B cell (primary cell): ENCODE measurements around the gene AGT. TPM values are rescaled to one million over a fixed set of nuclear protein-coding genes. Genes with fewer than 3 reads are reported as not detected.

Experiments used
- ATAC-seq: fragments of 200-7000 bp; cut with Tn5 transposase; one replicate; pipeline ENCODE4 v1.10.0; 2021; ENCODE audit warnings: low read depth, mild to moderate bottlenecking, moderate number of reproducible peaks, moderate library complexity
- CTCF ChIA-PET: fragments of 350-600 bp; sonication (Branson Sonifier 250); formaldehyde crosslinking; loops from one replicate; lab custom pipeline; 2021; ENCODE audit warnings: antibody characterized with exemption, inconsistent platforms; lab: Charles Lee
- POLR2A ChIA-PET: fragments of 350-600 bp; sonication (Branson Sonifier 250); formaldehyde crosslinking; loops from one replicate; lab custom pipeline; 2021; ENCODE audit warnings: antibody characterized with exemption; lab: Charles Lee
- DNase-seq: peaks from one replicate; pipeline ENCODE4 v3.0.0; 2013
- H2AFZ ChIP-seq: 2 replicates; pipeline ENCODE4 v1.6.1; 2012; ENCODE audit warnings: mild to moderate bottlenecking, low read depth, low read length; ENCODE audit not compliant: insufficient read depth, poor library complexity, severe bottlenecking
- H3K27ac ChIP-seq, 2 donors: 1 replicate in 1 of 2; 2 replicates in 1 of 2; pipeline ENCODE4 v1.5.1; 2012 to 2013; ENCODE audit warnings: low read length in 2 of 2, mild to moderate bottlenecking in 2 of 2, moderate library complexity in 1 of 2
- H3K27me3 ChIP-seq, 4 experiments: fragments of 200-600 bp in 1 of 4; sonication (generic) in 1 of 4; replicated peaks in 1 of 4; 1 replicate in 2 of 4; 2 replicates in 2 of 4; pipeline versions ENCODE4 v1.6.1 to v1.7.0; 2013 to 2016; ENCODE audit warnings: low read length in 3 of 4, mild to moderate bottlenecking in 2 of 4, mixed read lengths in 1 of 4, moderate library complexity in 1 of 4; ENCODE audit not compliant: insufficient read depth in 4 of 4, control insufficient read depth in 3 of 4; ENCODE audit errors: control extremely low read depth in 1 of 4
- H3K36me3 ChIP-seq, 2 experiments: replicated peaks in 1 of 2; 1 replicate in 1 of 2; 2 replicates in 1 of 2; pipeline versions ENCODE4 v1.6.1 to v1.7.1; 2013; ENCODE audit warnings: low read length in 1 of 2; ENCODE audit not compliant: insufficient read depth in 2 of 2, control insufficient read depth in 1 of 2; ENCODE audit errors: control extremely low read depth in 1 of 2, extremely low read depth in 1 of 2
- H3K4me1 ChIP-seq, 2 donors: fragments of 200-600 bp in 1 of 2; sonication (generic) in 1 of 2; 1 replicate in 1 of 2; 2 replicates in 1 of 2; pipeline versions ENCODE4 v1.5.1 to v1.6.1; 2013 to 2017; ENCODE audit warnings: low read length in 2 of 2; ENCODE audit not compliant: control insufficient read depth in 2 of 2, insufficient read depth in 2 of 2
- H3K4me2 ChIP-seq: replicated peaks from 2 replicates; pipeline ENCODE3; 2012; ENCODE audit warnings: mild to moderate bottlenecking, low read depth, low read length; ENCODE audit not compliant: poor library complexity, severe bottlenecking
- H3K4me3 ChIP-seq, 5 experiments: fragments of 200-600 bp in 1 of 5; sonication (generic) in 1 of 5; 1 replicate in 3 of 5; 2 replicates in 2 of 5; pipeline versions ENCODE4 v1.5.1 to v1.7.0; 2011 to 2016; ENCODE audit warnings: low read length in 4 of 5, mild to moderate bottlenecking in 4 of 5, low read depth in 2 of 5, control low read depth in 1 of 5, moderate library complexity in 1 of 5; ENCODE audit not compliant: insufficient read depth in 1 of 5; ENCODE audit errors: control extremely low read depth in 1 of 5, extremely low read depth in 1 of 5
- H3K79me2 ChIP-seq: fragments of 200-600 bp; sonication (generic); one replicate; pipeline ENCODE4 v1.6.0; 2016; ENCODE audit warnings: low read length; ENCODE audit not compliant: control insufficient read depth, insufficient read depth
- H3K9ac ChIP-seq: fragments of 200-600 bp; sonication (generic); 2 replicates; pipeline ENCODE4 v1.6.1; 2017; ENCODE audit warnings: mild to moderate bottlenecking, low read length, moderate library complexity
- H3K9me3 ChIP-seq, 3 donors: one replicate each; pipeline versions ENCODE4 v1.6.1 to v1.7.1; 2013; ENCODE audit warnings: low read length in 2 of 3; ENCODE audit not compliant: control insufficient read depth in 2 of 3, insufficient read depth in 1 of 3; ENCODE audit errors: control extremely low read depth in 1 of 3
- H4K20me1 ChIP-seq: 2 replicates; pipeline ENCODE4 v1.6.0; 2012; ENCODE audit warnings: mild to moderate bottlenecking, low read length; ENCODE audit not compliant: insufficient read depth, control insufficient read depth, poor library complexity, severe bottlenecking
- H3K27ac Mint-ChIP-seq: one replicate; pipeline ENCODE4 v1.8.0; 2021; ENCODE audit warnings: mixed read lengths
- H3K27me3 Mint-ChIP-seq: one replicate; pipeline ENCODE4 v1.8.0; 2021; ENCODE audit warnings: mixed read lengths
- H3K4me1 Mint-ChIP-seq: one replicate; pipeline ENCODE4 v1.8.0; 2021; ENCODE audit warnings: mixed read lengths
- H3K4me3 Mint-ChIP-seq: one replicate; pipeline ENCODE4 v1.8.0; 2021; ENCODE audit warnings: mixed read lengths
- H3K9me3 Mint-ChIP-seq: one replicate; pipeline ENCODE4 v1.8.0; 2022; ENCODE audit warnings: mixed read lengths; ENCODE audit not compliant: insufficient read depth
- CTCF ChIP-seq: fragments of 200-600 bp; IDR thresholded peaks from one replicate; pipeline ENCODE4 v1.8.0; 2022; ENCODE audit warnings: antibody characterized with exemption, mild to moderate bottlenecking
- EZH2 ChIP-seq: IDR thresholded peaks from 2 replicates; pipeline ENCODE4 v1.6.1; 2012; ENCODE audit warnings: borderline replicate concordance, low read depth, mild to moderate bottlenecking, moderate library complexity, low read length; ENCODE audit not compliant: insufficient read depth, poor library complexity, severe bottlenecking
- WGBS: methylation state at CpG from one replicate; pipeline ENCODE4 v1.1.5; 2013; ENCODE audit warnings: missing lambda C conversion rate; ENCODE audit not compliant: insufficient coverage; 5-methylcytosine and 5-hydroxymethylcytosine counted together
- intact Hi-C: fragments of 100-400 bp; cut with micrococcal nuclease; formaldehyde crosslinking; loops from one replicate; pipeline ENCODE4 v1.10.0; 2022
- polyA plus RNA-seq: library from polyadenylated mRNA; depleted of rRNA; stranded (reverse); fragments of >200 nt; gene quantifications from 2 replicates; pipeline ENCODE4 v1.2.3, GENCODE V29; 2012
- total RNA-seq, 2 donors: library from RNA; stranded (reverse); fragments of 120-200 nt in 1 of 2; gene quantifications; 1 replicate in 1 of 2; 2 replicates in 1 of 2; pipeline versions ENCODE4 v1.2.3 to v1.2.4, GENCODE V29; 2013 to 2022

The AGT gene
- total and polyA plus RNA-seq, 2 donors (not counting 1 experiment from before 2014, with no cell fraction given) = not detected

- CTCF ChIA-PET = no interaction called here
- no peak for ATAC-seq
- no peak overlapping the region for H3K27ac ChIP-seq
- Mint-ChIP-seq H3K4me1 (no peaks in the 10 kb centered on the region), H3K27me3 (peaks cover 24% of the 10 kb centered on the region), H3K9me3 (peaks cover 2% of the 10 kb centered on the region), H3K4me3 (no peak overlapping the region), H3K27ac (no peak overlapping the region)
- 96% methylated on average over 4 of the region's 6 CpGs for WGBS
- H3K36me3 ChIP-seq = no peaks in the 10 kb centered on the region
- H3K4me1 ChIP-seq = no peaks in the 10 kb centered on the region
- no peaks in the 10 kb centered on the region for H3K79me2 ChIP-seq
- H4K20me1 ChIP-seq = no peaks in the 10 kb centered on the region
- no peak for TF ChIP-seq EZH2
- no peak for TF ChIP-seq CTCF
- H3K9me3 ChIP-seq = no peaks in the 10 kb centered on the region
- no peak for DNase-seq
- H3K27me3 ChIP-seq = peaks cover 0 to 2% (median 0%) of the 10 kb centered on the region in 4 experiments
- H3K4me2 ChIP-seq = no peak overlapping the region
- H3K4me3 ChIP-seq = no peak overlapping the region
- H2AFZ ChIP-seq = no peak overlapping the region
- H3K9ac ChIP-seq = no peak overlapping the region
- POLR2A ChIA-PET = no interaction called here
- intact Hi-C loops = no loop called here
These were observed 14.9 kb upstream of the AGT start for GRCh38 chr1:230728710-230729392.

- Histone ChIP-seq H3K4me1 (no peaks in the 10 kb centered on the region), H3K4me2 (no peak overlapping the region), H2AFZ (no peak overlapping the region), H3K9ac (no peak overlapping the region), H3K79me2 (no peaks in the 10 kb centered on the region), H4K20me1 (no peaks in the 10 kb centered on the region), H3K9me3 (peaks cover 0 to 16% (median 6%) of the 10 kb centered on the region in 3 donors), H3K4me3 (no peak overlapping the region), H3K27ac (no peak overlapping the region), H3K27me3 (peaks cover 0 to 2% (median 0%) of the 10 kb centered on the region in 4 experiments), H3K36me3 (no peaks in the 10 kb centered on the region)
- Mint-ChIP-seq H3K27ac (no peak overlapping the region), H3K27me3 (peaks cover 17% of the 10 kb centered on the region), H3K9me3 (peaks cover 7% of the 10 kb centered on the region), H3K4me3 (no peak overlapping the region), H3K4me1 (no peaks in the 10 kb centered on the region)
- DNase-seq = no peak
- CTCF ChIA-PET = no interaction called here
- WGBS = 100% methylated on average over 2 of the region's 6 CpGs
- ATAC-seq = no peak
- TF ChIP-seq EZH2 = no peak
- no peak for TF ChIP-seq CTCF
- intact Hi-C loops = no loop called here
- POLR2A ChIA-PET = no interaction called here
These were observed 11.5 kb upstream of the AGT start for GRCh38 chr1:230725256-230726012.
